ENCODE measurements around the gene MIEF1.
A peak's percentile ranks its signal among the peaks of the same experiment; 100 is the strongest.
"Not testable (repeated sequence)": the region's sequence is repeated elsewhere in the genome, so short reads cannot be mapped to it uniquely, and the experiment has no call there.

MIEF1 gene

GRCh38 chr22:39503630-39504029, 1.5 kb downstream of the MIEF1 start:
- Histone ChIP-seq H3K27me3 (ENCODE audit: low read depth) (no peaks in the 10 kb centered on the region), H3K36me3 (replicated peaks) (peaks cover 60% of the 10 kb centered on the region)
- in situ Hi-C loops (cut with MboI; ENCODE audit: low sequenced_read_pairs): no loop called here

GRCh38 chr22:39504071-39504470, 2.0 kb downstream of the MIEF1 start:
- Histone ChIP-seq H3K27me3 (ENCODE audit: low read depth) (no peaks in the 10 kb centered on the region), H3K4me3 (no peak overlapping the region), H3K36me3 (replicated peaks) (peaks cover 62% of the 10 kb centered on the region), H3K4me1 (peaks cover 10% of the 10 kb centered on the region), H3K9me3 (no peaks in the 10 kb centered on the region)
- in situ Hi-C loops (cut with MboI; ENCODE audit: low sequenced_read_pairs): no loop called here
- no peak for DNase-seq (ENCODE audit: low spot score in 2 of 2)

More at GRCh38 chr22:39503630-39504029, 1.5 kb downstream of the MIEF1 start:
- H3K4me1 ChIP-seq: peaks cover 10% of the 10 kb centered on the region
- no peaks in the 10 kb centered on the region for H3K9me3 ChIP-seq
- H3K4me3 ChIP-seq: peak overlapping the region; percentile 86
- no peak for DNase-seq (ENCODE audit: low spot score in 2 of 2)

- H3K9me3 ChIP-seq; H3K27me3 ChIP-seq (ENCODE audit: low read depth); H3K4me1 ChIP-seq; DNase-seq (ENCODE audit: low spot score in 2 of 2); in situ Hi-C loops (cut with MboI; ENCODE audit: low sequenced_read_pairs); H3K4me3 ChIP-seq: not testable (repeated sequence)
- peaks cover 89% of the 10 kb centered on the region for H3K36me3 ChIP-seq (replicated peaks)
These were observed 4.9 kb downstream of the MIEF1 start for GRCh38 chr22:39507021-39507420.

GRCh38 chr22:39508393-39508792, 6.3 kb downstream of the MIEF1 start:
- Histone ChIP-seq H3K27me3 (ENCODE audit: low read depth) (no peaks in the 10 kb centered on the region), H3K4me1 (peaks cover 4% of the 10 kb centered on the region), H3K36me3 (replicated peaks) (peaks cover 93% of the 10 kb centered on the region), H3K9me3 (no peaks in the 10 kb centered on the region), H3K4me3 (no peak overlapping the region)
- in situ Hi-C loops (cut with MboI; ENCODE audit: low sequenced_read_pairs): no loop called here
- no peak for DNase-seq (ENCODE audit: low spot score in 2 of 2)

- H3K36me3 ChIP-seq (replicated peaks): peaks cover 93% of the 10 kb centered on the region
- H3K27me3 ChIP-seq (ENCODE audit: low read depth): no peaks in the 10 kb centered on the region
- in situ Hi-C loops (cut with MboI; ENCODE audit: low sequenced_read_pairs): no loop called here
- H3K4me1 ChIP-seq: no peaks in the 10 kb centered on the region
- H3K9me3 ChIP-seq: no peaks in the 10 kb centered on the region
- no peak overlapping the region for H3K4me3 ChIP-seq
- DNase-seq (ENCODE audit: low spot score in 2 of 2): no peak
These were observed 8.5 kb downstream of the MIEF1 start for GRCh38 chr22:39510529-39511149.

- in situ Hi-C loops (cut with MboI; ENCODE audit: low sequenced_read_pairs): no loop called here
- Histone ChIP-seq H3K9me3 (no peaks in the 10 kb centered on the region), H3K4me3 (no peak overlapping the region), H3K36me3 (replicated peaks) (peaks cover 89% of the 10 kb centered on the region), H3K27me3 (ENCODE audit: low read depth) (no peaks in the 10 kb centered on the region), H3K4me1 (no peaks in the 10 kb centered on the region)
- no peak for DNase-seq (ENCODE audit: low spot score in 2 of 2)
These were observed 9.1 kb downstream of the MIEF1 start for GRCh38 chr22:39511226-39511625.

GRCh38 chr22:39512026-39512425, 9.9 kb downstream of the MIEF1 start:
- Histone ChIP-seq H3K36me3 (replicated peaks) (peaks cover 85% of the 10 kb centered on the region), H3K27me3 (ENCODE audit: low read depth) (no peaks in the 10 kb centered on the region), H3K4me1 (no peaks in the 10 kb centered on the region), H3K4me3 (no peak overlapping the region), H3K9me3 (no peaks in the 10 kb centered on the region)
- no peak for DNase-seq (ENCODE audit: low spot score in 2 of 2)
- in situ Hi-C loops (cut with MboI; ENCODE audit: low sequenced_read_pairs): no loop called here

- in situ Hi-C loops (cut with MboI; ENCODE audit: low sequenced_read_pairs): no loop called here
- no peak overlapping the region for H3K4me3 ChIP-seq
- no peaks in the 10 kb centered on the region for H3K27me3 ChIP-seq (ENCODE audit: low read depth)
- DNase-seq (ENCODE audit: low spot score in 2 of 2): no peak
- no peaks in the 10 kb centered on the region for H3K9me3 ChIP-seq
- peaks cover 4% of the 10 kb centered on the region for H3K4me1 ChIP-seq
- peaks cover 71% of the 10 kb centered on the region for H3K36me3 ChIP-seq (replicated peaks)
These were observed 11.7 kb downstream of the MIEF1 start for GRCh38 chr22:39513791-39514190.

- in situ Hi-C loops (cut with MboI; ENCODE audit: low sequenced_read_pairs): no loop called here
- no peak overlapping the region for H3K4me3 ChIP-seq
- H3K9me3 ChIP-seq: no peaks in the 10 kb centered on the region
- H3K27me3 ChIP-seq (ENCODE audit: low read depth): no peaks in the 10 kb centered on the region
- peak in 1 of 2 experiments; percentile 74 for DNase-seq (ENCODE audit: low spot score in 2 of 2)
- H3K4me1 ChIP-seq: peaks cover 6% of the 10 kb centered on the region
- H3K36me3 ChIP-seq (replicated peaks): peaks cover 66% of the 10 kb centered on the region
These were observed 12.4 kb downstream of the MIEF1 start for GRCh38 chr22:39514373-39514973.

- H3K27me3 ChIP-seq (ENCODE audit: low read depth): no peaks in the 10 kb centered on the region
- H3K36me3 ChIP-seq (replicated peaks): peaks cover 59% of the 10 kb centered on the region
- in situ Hi-C loops (cut with MboI; ENCODE audit: low sequenced_read_pairs): no loop called here
- no peaks in the 10 kb centered on the region for H3K9me3 ChIP-seq
- no peak overlapping the region for H3K4me3 ChIP-seq
- DNase-seq (ENCODE audit: low spot score in 2 of 2): no peak
- H3K4me1 ChIP-seq: peaks cover 6% of the 10 kb centered on the region
These were observed 13.4 kb downstream of the MIEF1 start for GRCh38 chr22:39515266-39516050.

GRCh38 chr22:39517470-39517869, 15.4 kb downstream of the MIEF1 start:
- in situ Hi-C loops (cut with MboI; ENCODE audit: low sequenced_read_pairs): no loop called here
- peaks cover 6% of the 10 kb centered on the region for H3K4me1 ChIP-seq
- no peaks in the 10 kb centered on the region; the same call in 1 of the 2 replicates for H3K9me3 ChIP-seq
- H3K4me3 ChIP-seq: no peak overlapping the region
- DNase-seq (ENCODE audit: low spot score in 2 of 2): no peak
- H3K27me3 ChIP-seq (ENCODE audit: low read depth): no peaks in the 10 kb centered on the region
- H3K36me3 ChIP-seq (replicated peaks): peaks cover 62% of the 10 kb centered on the region

GRCh38 chr22:39518144-39518786, 16.2 kb downstream of the MIEF1 start:
- H3K36me3 ChIP-seq (replicated peaks): peaks cover 63% of the 10 kb centered on the region
- H3K9me3 ChIP-seq: no peaks in the 10 kb centered on the region; the same call in 1 of the 2 replicates
- H3K4me3 ChIP-seq: peak overlapping the region; percentile 100; the same call in 1 of the 2 replicates
- H3K4me1 ChIP-seq: peaks cover 10% of the 10 kb centered on the region
- in situ Hi-C loops (cut with MboI; ENCODE audit: low sequenced_read_pairs): no loop called here
- DNase-seq (ENCODE audit: low spot score in 2 of 2): no peak
- H3K27me3 ChIP-seq (ENCODE audit: low read depth): no peaks in the 10 kb centered on the region

- peaks cover 12% of the 10 kb centered on the region for H3K4me1 ChIP-seq
- DNase-seq (ENCODE audit: low spot score in 2 of 2): peak in 1 of 2 experiments; percentile 62
- no peaks in the 10 kb centered on the region for H3K27me3 ChIP-seq (ENCODE audit: low read depth)
- no peaks in the 10 kb centered on the region; the same call in 1 of the 2 replicates for H3K9me3 ChIP-seq
- peak overlapping the region; percentile 100 for H3K4me3 ChIP-seq
- H3K36me3 ChIP-seq (replicated peaks): peaks cover 61% of the 10 kb centered on the region
- in situ Hi-C loops (cut with MboI; ENCODE audit: low sequenced_read_pairs): no loop called here
These were observed 17.0 kb downstream of the MIEF1 start for GRCh38 chr22:39518996-39519680.
